SU-DHL-6 (cell line): ENCODE data around the gene BCAS3.

Experiments used
- H2AFZ ChIP-seq: fragments of 200-600 bp; sonication (generic); 2 replicates; pipeline ENCODE4 v1.6.1; 2014; ENCODE audit warnings: low read depth, mild to moderate bottlenecking, moderate library complexity, mixed read lengths, antibody characterized with exemption, low read length; ENCODE audit not compliant: severe bottlenecking
- H3F3A ChIP-seq: fragments of 200-600 bp; shearing (Covaris generic); 2 replicates; pipeline ENCODE4 v1.6.0; 2016; ENCODE audit warnings: antibody characterized with exemption, mild to moderate bottlenecking; ENCODE audit not compliant: insufficient read depth
- H3K27ac ChIP-seq: fragments of 200-600 bp; sonication (generic); 2 replicates; pipeline ENCODE4 v1.5.1; 2016; ENCODE audit warnings: low read depth, mild to moderate bottlenecking, low read length, moderate library complexity, mixed read lengths
- H3K27me3 ChIP-seq: fragments of 200-600 bp; sonication (generic), shearing (Covaris generic); 2 replicates; pipeline ENCODE4 v1.6.0; 2014; ENCODE audit warnings: mild to moderate bottlenecking, low read length
- H3K36me3 ChIP-seq: fragments of 200-600 bp; sonication (generic); 2 replicates; pipeline ENCODE4 v1.6.1; 2014; ENCODE audit warnings: mild to moderate bottlenecking, low read length, mixed read lengths
- H3K4me2 ChIP-seq: fragments of 300-600, 200-600 bp; shearing (Covaris generic), sonication (generic); 2 replicates; pipeline ENCODE4 v1.6.0; 2014; ENCODE audit warnings: low read length, low read depth, mild to moderate bottlenecking; ENCODE audit not compliant: poor library complexity, severe bottlenecking
- H3K4me3 ChIP-seq: fragments of 200-600 bp; sonication (generic); 2 replicates; pipeline ENCODE4 v1.5.1; 2014; ENCODE audit warnings: antibody characterized with exemption, low read length, mild to moderate bottlenecking, mixed read lengths; ENCODE audit not compliant: insufficient read depth, poor library complexity, severe bottlenecking
- H3K79me2 ChIP-seq: fragments of 200-600 bp; sonication (generic); 2 replicates; pipeline ENCODE4 v1.6.1; 2014; ENCODE audit warnings: mild to moderate bottlenecking, low read length, moderate library complexity; ENCODE audit not compliant: insufficient read depth
- H3K9ac ChIP-seq: fragments of 200-600 bp; sonication (generic); 2 replicates; pipeline ENCODE4 v1.7.0; 2014; ENCODE audit warnings: mild to moderate bottlenecking, low read length
- H3K9me2 ChIP-seq: fragments of 200-600 bp; sonication (generic); replicated peaks from 2 replicates; pipeline ENCODE4 v1.6.1; 2014; ENCODE audit warnings: low read length; ENCODE audit not compliant: insufficient read depth
- H3K9me3 ChIP-seq: fragments of 200-600 bp; sonication (generic); 2 replicates; pipeline ENCODE4 v1.6.1; 2014; ENCODE audit warnings: low read length, mixed read lengths; ENCODE audit not compliant: insufficient read depth
- H4K20me1 ChIP-seq: fragments of 200-600 bp; sonication (generic); 2 replicates; pipeline ENCODE4 v1.6.1; 2014; ENCODE audit warnings: low read depth, mild to moderate bottlenecking, antibody characterized with exemption, low read length, moderate library complexity, mixed read lengths
- CTCF ChIP-seq: fragments of 200-600 bp; sonication (generic); IDR thresholded peaks from one replicate; pipeline ENCODE4 v1.5.1; 2017; ENCODE audit warnings: antibody characterized with exemption, mild to moderate bottlenecking, low read length, moderate library complexity; ENCODE audit not compliant: insufficient read depth, poor library complexity, severe bottlenecking
- EZH2phosphoT487 ChIP-seq: fragments of 200-600 bp; sonication (generic), shearing (Covaris generic); conservative IDR thresholded peaks from 2 replicates; pipeline ENCODE4 v1.6.1; 2018; ENCODE audit warnings: mild to moderate bottlenecking, antibody characterized with exemption, low read length, moderate library complexity, mixed read lengths

BCAS3 gene

GRCh38 chr17:60741031-60741430 is 63.4 kb downstream of the BCAS3 start:
- Histone ChIP-seq H2AFZ (no peak overlapping the region), H3K27me3 (no peaks in the 10 kb centered on the region), H3K27ac (no peak overlapping the region), H4K20me1 (0 out of 2 replicates have a peak, but pooled peaks cover 2% of the 10 kb centered on the region), H3K36me3 (no peaks in the 10 kb centered on the region), H3K79me2 (no peaks in the 10 kb centered on the region), H3K4me2 (no peak overlapping the region), H3F3A (no peaks in the 10 kb centered on the region), H3K9me3 (no peaks in the 10 kb centered on the region), H3K9ac (no peak overlapping the region), H3K4me3 (no peak overlapping the region), H3K9me2 (no peaks in the 10 kb centered on the region)
- TF ChIP-seq CTCF: no peak
- no peak for TF ChIP-seq EZH2phosphoT487

GRCh38 chr17:60743282-60743681 is 65.6 kb downstream of the BCAS3 start:
- Histone ChIP-seq H4K20me1 (0 out of 2 replicates have a peak, but pooled peaks cover 2% of the 10 kb centered on the region), H3K9me2 (no peaks in the 10 kb centered on the region), H3K36me3 (no peaks in the 10 kb centered on the region), H3K79me2 (no peaks in the 10 kb centered on the region), H3K9me3 (no peaks in the 10 kb centered on the region), H3K27me3 (no peaks in the 10 kb centered on the region), H3K4me3 (no peak overlapping the region), H3K9ac (no peak overlapping the region), H3K4me2 (no peak overlapping the region), H3F3A (no peaks in the 10 kb centered on the region), H2AFZ (no peak overlapping the region), H3K27ac (no peak overlapping the region)
- TF ChIP-seq CTCF: no peak
- TF ChIP-seq EZH2phosphoT487: no peak

DNA sequence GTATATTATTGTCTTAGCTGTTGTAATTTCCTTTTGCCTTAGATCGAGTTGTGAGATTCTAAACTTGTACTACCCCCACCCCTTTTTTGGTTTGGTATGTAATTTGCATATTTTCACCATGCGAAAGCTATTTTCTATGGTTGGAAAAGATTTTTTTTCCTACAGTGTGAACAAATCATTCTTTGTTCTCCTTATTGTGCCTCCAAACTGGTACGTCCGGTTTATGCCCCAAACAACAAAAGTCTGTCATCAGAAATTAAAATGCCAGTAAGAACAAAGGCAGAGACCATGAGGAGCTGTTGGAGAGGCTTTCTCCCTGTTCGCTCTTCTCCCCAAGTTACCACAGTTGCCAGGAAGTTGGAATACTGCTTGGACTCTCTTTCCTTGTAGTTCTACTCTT is 66.1 kb downstream of the BCAS3 start:
- H4K20me1 ChIP-seq: 0 out of 2 replicates have a peak, but pooled peaks cover 2% of the 10 kb centered on the region
- no peak overlapping the region for H3K4me3 ChIP-seq
- H3F3A ChIP-seq: no peaks in the 10 kb centered on the region
- H3K9me3 ChIP-seq: no peaks in the 10 kb centered on the region
- H3K4me2 ChIP-seq: no peak overlapping the region
- no peak overlapping the region for H3K27ac ChIP-seq
- no peaks in the 10 kb centered on the region for H3K79me2 ChIP-seq
- no peak overlapping the region for H2AFZ ChIP-seq
- TF ChIP-seq EZH2phosphoT487 (no peak), CTCF (no peak)
- no peaks in the 10 kb centered on the region for H3K9me2 ChIP-seq
- no peak overlapping the region for H3K9ac ChIP-seq
- H3K36me3 ChIP-seq: no peaks in the 10 kb centered on the region
- no peaks in the 10 kb centered on the region for H3K27me3 ChIP-seq
